ENCODE results near the gene ARRDC2.
"Not testable (repeated sequence)": the region's sequence is repeated elsewhere in the genome, so short reads cannot be mapped to it uniquely, and the experiment has no call there.

ARRDC2 gene

DNA sequence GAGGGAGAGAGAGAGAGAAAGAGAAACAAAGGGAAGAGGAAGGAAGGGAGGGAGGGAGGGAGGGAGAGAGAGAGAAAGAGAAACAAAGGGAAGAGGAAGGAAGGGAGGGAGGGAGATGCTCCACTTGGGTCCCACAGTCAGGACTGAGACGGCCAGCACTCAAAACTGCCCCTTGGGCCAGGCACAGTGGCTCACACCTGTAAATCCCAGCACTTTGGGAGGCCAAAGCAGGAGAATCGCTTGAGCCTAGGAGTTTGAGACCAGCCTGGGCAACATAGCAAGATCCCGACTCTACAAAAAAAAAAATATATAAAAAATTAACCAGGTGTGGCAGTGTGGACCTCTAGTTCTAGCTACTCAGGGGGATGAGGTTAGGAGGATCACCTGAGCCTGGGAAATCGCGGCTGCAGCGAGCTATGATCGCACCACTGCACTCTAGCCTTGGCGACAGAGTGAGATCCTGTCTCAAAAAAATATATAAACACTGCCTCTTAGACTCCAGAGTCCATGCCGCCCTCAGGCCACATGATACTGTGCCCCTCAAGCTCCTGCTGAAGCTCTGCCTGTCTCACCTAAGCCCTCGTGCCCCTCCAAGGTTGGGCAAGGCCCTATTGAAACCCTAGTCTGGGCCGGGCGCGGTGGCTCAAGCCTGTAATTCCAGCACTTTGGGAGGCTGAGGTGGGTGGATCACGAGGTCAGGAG, 8.4 kb downstream of the ARRDC2 start:
- DNase-seq (ENCODE audit: low spot score), result no peak

DNA sequence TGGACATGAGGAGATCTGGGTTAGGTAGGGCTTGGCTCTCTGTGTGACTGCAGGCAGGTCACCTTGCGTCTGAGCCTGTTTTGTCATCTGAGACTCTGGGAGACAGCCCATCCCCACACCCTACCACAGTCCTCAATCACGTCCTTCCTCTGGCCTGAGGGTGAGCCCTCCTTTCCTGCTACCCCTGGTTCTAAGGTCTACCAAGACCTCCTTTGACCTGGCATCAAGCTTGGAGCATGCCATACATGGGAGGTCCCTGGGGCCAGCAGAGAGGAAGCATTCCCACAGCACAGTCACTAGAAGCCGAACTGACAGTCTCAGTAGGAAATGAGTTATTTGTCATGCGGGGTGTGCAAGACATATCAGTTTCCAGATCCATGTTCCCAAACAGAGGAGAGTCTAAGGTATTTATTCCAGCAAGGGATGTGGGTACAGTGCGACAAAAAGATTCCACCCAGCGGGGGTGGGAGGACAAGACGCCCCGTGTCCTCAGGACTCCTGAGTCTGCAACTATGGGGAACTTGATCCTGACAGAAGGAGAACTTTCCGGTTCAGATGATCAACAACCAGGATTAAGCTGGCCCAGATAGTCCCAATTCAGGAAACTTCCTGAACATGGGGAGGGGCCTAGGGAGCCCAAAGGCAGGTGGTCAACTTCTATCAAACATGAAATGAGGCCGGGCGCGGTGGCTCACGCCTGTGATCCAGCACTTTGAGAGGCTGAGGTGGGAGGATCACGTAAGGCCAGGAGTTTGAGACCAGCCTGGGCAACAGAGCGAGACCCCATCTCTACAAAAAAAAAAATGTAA, 9.5 kb downstream of the ARRDC2 start:
- no peak for DNase-seq (ENCODE audit: low spot score)

DNA sequence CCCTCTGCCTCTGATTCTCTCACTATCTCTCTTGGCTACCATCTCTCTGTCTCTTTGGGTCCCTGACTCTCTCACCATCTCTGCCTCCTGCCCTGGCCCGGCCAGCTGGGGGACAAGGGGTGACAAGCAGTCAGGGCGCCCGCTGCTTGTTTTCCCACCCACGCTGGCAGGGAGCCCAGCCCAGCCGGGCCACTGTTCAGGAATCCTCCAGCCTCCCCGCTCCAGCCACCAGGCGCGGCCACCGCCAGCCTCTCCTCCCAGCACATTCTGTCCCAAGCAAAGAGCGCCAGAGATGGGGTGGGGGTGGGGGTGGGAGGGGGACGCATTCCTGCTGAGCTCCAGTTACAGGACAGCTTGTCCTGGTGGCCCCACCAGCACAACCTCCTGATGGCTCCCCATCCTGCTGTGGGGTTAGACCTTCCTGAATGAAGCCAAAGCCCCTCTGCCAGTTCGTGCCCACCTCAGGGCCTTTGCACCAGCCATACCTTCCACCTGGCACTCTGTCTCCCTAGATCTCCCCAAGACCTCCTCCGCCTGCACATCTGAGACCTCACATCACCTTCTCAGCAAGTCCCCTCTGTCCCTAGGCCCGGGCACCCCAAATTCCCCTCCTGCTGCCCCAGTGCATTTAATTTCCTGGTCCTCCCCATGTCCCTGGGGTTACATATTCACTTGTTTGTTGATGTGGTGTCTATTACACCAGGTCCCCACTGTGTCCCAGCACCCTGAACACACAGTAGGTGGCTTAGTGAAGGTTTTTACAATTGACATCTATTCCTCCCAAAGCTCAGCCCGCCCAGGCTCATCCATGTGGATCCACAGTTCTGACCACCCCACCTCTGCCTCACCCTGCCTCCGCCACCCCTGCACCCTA, 12.5 kb downstream of the ARRDC2 start:
- DNase-seq (ENCODE audit: low spot score), result peak; percentile 78

DNA sequence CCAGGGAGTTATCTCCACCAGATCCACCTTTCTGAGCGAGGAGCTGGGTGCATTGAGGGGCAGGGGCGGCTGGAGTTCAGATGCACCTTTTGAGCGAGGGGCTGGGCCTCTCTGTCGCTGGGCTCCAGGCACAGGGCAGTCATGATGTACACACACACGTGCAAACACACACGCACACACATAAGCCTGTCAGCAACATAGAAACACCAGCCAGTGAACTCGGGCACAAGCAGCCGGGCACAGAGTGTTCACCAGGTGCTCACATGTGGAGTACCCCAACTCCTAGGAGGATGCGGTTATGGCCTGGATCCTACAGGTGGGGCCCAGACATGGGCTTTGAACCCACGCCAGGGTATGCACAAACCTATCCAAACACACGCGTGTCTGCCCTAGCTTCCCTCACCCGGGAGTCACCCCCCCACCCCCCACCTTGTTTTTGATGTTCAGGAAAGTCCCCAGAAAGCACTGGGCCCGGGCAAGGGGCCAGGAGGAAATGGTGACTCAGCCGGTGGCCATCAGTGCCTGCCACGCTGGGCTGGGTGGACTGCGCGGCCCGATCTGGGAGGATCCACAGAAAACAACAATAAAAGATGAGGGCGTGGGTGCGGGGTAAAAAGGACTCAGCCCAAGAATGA, 13.3 kb downstream of the ARRDC2 start:
- peak; percentile 92 for DNase-seq (ENCODE audit: low spot score)

DNA sequence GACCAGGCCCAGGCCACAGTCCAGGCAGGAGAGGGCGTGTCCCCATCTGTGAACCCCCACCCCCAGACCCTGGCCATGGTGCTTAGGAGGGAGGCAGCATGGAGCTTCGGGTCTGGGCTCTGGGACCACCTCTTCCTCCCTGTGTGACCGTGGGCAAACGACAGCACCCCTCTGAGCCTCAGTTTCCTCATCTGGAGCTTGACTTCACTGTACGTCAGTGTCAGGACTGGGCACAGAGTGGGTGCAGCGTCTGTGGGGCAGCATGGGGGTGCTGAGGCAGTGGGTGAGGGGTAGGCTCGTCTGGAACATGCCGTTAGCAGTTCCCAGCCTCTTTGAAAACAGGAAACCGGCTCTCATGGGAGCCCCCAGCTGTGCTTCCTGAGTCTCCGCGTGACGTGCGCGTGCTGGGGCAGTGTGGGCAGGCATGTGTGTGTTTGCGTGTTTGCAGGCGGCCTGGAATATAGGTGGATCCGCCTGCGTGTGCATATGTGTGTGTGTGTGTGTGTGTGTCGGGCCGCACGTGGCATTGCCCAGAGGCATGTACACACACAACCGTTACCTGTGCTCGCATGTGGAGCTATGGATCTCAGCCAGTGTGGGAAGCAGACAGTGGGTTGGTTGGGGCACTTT, 15.8 kb downstream of the ARRDC2 start:
- DNase-seq (ENCODE audit: low spot score), result no peak

DNA sequence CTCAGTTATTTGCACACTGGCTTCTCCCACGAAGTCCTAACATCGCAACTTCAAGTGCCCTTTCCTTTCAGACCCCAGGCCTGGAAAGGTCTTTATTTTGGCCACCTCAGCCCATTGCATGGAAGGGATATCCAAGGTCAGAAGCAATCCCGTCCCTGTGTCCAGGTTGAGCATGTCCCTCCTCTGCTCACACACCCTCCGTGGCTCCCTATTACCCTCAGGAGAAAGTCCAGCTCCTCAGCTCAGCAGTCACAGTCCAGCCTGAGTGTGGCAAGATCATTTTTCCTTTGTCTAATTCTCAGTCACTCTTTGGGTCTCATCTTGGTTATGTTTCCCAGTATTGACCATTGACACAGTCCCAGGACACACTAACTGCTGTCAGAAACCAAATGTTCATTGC, 19.2 kb downstream of the ARRDC2 start:
- DNase-seq (ENCODE audit: low spot score), result no peak

DNA sequence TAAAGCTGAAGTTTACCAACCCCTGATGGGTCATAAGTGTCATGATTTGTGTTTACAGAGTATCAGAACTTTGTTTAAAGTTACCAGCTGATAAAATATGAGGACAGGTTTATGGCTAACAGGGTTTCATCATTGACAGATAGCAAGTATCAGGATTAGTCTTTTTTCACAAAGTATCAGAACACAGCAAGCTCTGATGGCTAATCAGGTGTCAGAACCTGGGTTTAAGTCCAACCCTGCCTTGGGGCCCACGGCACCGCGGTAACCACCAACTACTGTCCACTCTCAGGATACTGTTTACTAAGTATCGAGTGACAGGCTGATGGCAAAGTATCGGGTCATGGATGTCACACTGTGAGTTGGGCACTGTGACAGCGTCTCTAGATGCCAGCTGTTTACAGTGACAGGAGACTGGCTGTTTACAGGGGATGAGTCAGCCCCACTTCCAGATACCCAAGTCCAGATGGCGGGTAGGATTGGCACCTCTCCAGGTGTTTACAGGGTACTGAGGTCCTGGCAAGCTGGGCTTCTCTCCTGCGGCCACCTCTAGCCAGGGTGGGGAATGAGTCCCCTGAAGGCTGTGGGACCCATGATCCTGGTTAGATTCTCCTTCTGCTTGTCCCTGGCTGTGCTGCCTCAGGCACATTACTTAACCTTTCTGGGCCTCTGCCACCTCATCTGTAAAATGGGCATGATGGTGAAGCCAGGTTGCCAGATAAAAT, 21.8 kb downstream of the ARRDC2 start:
- DNase-seq (ENCODE audit: low spot score), result peak; percentile 34

DNA sequence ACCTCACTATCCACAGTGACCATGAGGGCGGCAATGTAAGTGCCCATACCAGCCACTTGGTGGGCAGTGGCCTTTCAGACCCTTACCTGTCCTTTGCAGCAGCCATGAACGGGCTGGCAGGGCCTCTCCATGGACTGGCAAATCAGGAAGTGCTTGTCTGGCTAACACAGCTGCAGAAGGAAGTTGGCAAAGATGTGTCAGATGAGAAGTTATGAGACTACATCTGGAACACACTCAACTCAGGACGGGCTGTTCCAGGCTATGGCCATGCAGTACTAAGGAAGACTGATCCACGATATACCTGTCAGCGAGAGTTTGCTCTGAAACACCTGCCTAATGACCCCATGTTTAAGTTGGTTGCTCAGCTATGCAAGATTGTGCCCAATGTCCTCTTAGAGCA, 23.4 kb downstream of the ARRDC2 start:
- not testable (repeated sequence) for DNase-seq (ENCODE audit: low spot score)

DNA sequence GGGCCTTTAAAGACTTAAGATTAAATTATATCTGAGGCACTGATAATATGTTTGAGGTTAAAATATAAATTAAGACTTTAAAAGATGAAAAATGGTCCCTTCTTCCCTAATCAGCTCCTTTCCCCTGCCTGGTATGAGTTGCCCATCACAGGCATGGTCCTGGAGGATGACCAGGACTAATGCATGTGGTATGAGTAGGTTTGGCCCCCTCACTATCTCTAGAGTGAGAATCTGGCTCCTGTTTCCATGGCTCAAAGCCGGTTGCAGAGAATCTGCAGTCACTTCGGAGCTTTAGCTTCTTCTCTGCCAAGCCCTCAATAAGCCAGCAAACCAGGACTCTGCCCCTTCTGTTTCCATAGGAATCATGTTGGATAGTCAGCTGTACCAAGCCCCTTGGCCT, 24.1 kb downstream of the ARRDC2 start:
- DNase-seq (ENCODE audit: low spot score), result not testable (repeated sequence)

DNA sequence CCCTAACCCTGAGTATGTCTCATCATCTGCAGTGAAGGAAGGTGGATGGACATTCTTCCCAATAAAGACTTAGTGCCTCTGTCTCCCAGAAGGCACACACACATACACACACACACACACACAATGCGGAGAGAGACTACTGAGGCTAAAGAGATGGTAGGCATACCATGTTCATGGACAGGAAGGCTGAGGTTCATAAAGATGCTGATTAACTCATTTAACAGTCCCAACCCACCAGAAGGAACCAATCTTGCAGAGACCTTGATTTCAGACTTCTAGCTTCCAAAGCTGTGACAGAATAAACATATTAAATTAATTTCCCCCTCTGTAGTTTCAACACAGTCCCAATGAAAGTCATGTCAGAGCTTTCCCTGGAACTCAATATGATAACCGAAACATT, 33.1 kb downstream of the ARRDC2 start:
- DNase-seq (ENCODE audit: low spot score), result no peak

DNA sequence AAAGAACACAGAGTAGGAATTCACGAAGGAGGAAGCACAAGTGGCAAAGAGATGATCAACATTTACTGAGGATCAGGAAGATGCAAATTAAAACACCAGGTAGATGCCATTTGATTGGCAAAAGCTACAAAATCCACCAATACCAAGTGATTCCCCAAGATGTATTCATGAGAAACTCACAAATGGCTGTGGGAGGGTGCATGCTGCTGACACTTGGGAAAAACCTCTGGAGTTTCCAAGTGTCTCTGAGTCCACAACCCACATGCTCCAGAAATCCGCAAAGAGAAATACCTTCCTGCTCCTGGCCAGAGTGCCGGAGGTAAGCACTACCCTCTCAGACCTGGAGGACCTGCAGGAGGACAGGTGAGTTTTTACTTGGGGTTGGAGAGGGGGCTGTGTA, 35.7 kb downstream of the ARRDC2 start:
- DNase-seq (ENCODE audit: low spot score), result no peak

DNA sequence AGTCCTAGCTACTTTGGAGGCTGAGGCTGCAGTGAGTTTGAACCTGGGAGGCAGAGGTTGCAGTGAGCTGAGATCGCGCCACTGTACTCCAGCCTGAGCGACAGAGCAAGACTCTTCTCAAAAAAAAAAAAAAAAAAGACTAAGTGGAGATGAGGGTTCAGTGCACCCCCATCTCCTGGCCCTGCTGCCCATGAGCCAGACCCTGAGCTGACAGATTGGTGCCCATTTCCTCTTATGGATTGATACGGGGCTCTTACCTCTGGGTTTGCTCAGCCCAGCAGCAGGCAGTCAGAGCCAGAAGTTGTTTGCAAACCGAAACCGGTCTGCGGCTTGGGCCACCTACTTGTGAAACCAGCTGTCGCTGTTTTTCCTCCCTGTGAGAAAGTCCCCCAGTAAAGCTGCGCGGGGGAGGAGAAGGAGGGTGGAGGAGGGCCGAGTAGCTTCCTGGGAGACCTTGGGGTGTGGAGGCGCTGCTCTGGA, 36.9 kb downstream of the ARRDC2 start:
- DNase-seq (ENCODE audit: low spot score), result peak; percentile 78

DNA sequence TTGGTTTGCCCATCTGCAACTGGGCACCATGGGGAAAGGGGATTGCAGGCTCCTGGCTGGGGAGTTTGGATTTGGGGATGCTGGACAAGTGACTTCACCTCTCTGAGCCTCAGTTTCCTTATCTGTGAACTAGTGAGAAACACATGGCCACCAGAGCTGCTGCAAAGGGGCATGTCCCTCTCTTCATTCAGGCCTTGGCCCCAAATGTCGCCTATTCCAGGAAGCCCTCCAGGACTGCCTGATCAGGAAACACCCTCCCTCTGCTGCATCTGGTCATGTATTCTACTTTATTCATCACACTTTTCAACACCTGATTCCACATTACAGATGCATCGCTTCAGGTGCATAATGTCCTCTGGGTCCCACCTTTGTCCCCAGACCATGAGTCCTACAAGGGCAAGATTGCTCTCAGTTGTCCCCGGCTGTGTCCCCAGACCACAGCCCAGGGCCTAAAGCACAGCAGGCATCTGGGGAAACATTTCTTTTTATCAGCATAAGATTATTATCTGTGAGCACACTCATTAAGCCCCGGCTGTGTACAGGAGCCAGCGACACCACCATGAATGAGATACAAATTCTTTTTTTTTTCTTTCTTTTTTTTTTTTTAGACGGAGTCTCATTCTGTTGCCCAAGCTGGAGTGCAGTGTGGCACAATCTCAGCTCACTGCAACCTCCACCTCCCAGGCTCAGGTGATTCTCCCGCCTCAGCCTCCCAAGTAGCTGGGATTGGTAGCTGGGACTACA, 37.5 kb downstream of the ARRDC2 start:
- DNase-seq (ENCODE audit: low spot score), result no peak

DNA sequence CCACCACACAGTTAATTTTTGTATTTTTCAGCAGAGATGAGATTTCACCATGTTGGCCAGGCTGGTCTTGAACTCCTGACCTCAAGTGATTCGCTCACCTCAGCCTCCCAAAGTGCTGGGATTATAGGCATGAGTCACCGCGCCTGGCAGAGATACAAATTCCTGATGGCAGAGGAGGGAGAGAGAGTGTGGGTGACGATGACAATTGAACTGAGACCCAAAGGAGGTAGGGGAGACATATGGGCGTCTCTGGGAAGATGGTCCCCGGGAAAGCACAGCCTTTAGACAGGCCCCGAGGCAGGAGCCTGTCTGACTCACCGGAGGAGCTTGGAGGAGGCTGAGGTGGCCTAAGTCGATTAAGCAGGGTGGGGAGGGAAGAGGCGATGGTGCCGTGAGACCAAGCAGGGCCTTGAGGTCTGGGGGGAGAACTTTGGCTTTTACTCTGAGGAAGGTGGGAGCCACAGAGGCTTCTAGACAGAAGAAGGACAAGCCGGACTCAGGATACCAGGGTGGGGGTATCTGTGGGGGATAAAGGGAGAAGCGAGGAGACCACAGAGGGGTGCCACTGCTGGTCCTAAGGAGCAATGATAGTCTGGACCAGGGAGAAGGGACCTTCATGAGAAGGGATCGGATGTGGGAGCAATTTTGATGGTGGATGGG, 38.2 kb downstream of the ARRDC2 start:
- peak; percentile 71 for DNase-seq (ENCODE audit: low spot score)

DNA sequence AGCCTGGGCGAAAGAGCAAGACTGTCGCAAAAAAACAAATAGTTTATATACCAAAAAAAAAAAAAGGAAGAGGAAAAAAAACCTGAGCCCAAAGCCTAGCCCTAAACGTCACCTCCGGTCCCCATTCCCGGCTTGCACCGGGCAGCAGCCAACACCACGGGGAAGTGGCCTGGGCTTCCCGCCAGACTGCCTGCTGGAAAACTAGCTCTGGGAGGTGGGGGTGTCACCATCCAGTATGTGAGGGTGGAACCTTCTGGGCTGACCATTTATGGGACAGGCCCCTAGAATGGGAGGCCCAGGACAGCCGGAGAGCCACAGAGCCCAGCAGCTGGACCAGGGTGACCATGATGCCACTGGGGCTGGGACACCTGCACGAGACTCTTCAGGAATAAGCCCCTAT, 41.4 kb downstream of the ARRDC2 start:
- peak; percentile 81 for DNase-seq (ENCODE audit: low spot score)

DNA sequence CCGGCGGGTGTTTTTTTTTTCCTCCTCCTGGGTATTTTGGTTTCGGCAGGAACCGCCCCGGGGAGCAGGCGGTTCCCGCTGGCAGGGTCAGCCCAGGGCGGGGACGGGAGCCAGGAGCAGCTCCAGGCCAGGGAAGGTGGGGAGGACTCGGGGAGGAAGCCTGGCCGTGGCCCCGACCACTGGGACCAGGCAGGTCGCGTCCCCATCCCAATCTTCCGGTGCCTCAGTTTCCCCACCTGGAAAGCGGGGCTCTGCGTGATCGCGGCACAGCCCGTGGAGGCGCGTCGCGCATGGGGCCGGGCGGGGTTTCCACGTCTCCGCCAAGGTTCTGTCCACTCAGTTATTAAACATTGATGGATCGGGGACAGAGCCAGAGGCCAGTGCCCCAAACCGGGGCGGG, 43.9 kb downstream of the ARRDC2 start:
- peak; percentile 69 for DNase-seq (ENCODE audit: low spot score)

DNA sequence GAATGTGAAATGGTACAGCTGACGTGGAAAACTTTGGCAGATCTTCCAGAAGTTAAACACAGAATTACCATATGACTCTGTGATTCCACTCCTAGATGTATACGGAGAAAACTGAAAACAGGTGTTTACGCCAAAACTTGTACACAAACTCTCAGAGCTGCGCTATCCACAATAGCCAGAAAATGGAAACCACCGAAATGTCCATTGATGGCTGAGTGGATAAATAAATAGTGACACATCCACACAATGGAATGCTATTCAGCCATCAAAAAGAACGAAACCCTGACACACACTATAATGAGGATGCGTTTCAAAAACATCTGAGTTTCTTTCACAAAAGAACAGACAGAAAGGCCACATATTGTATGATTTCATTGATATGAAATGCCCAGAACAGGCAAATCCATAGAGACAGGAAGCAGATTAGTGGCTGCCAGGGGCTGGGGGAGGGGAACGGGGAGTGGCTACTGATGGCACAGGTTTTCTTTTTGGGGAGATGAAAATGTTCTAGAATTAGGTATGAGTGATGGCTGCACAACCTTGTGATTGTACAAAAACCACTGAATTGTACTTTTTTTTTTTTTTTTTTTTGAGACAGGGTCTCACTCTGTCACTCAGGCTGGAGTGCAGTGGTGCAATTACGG, 45.7 kb downstream of the ARRDC2 start:
- DNase-seq (ENCODE audit: low spot score), result peak; percentile 27

DNA sequence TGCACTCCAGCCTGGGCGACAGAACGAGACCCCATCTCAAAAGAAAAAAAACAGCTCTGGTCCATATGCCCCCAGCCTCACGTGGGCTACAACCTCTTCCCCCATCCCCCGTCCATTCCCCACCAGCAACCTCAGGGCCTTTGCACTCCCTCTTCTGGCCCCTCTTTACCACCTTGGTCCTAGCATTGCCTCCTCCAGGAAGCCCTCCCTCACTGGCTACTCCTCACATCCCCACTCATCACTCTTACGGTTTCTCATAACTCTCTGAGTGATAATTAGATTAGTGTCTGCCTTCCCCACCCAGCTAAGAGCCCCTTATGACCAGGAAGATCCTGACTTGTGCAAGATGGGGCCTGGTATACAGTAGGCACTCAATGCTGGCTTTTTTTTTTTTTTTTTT, 48.0 kb downstream of the ARRDC2 start:
- DNase-seq (ENCODE audit: low spot score), result no peak

DNA sequence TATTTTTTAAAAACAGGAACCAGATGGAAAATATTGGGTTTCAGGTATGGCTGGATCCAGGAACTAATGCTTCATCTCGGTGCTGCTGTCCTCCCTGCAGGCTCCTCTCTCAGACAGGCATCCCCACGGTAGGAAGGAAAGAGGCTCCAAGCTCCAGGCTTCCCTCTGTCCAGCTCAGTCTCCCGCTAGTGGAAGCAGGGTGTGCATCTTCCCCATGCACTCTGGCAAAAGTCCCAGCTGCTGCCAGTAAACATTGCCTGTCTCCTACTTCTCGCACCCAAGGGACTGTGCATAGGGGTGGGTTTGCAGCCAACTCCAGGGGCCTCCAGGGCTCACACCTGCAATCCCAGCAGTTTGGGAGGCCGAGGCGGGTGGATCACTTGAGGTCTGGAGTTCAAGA, 49.6 kb downstream of the ARRDC2 start:
- DNase-seq (ENCODE audit: low spot score), result no peak

All from AG20443 (cell line).